ENCODE measurements around the gene CMIP.

The CMIP gene

DNA sequence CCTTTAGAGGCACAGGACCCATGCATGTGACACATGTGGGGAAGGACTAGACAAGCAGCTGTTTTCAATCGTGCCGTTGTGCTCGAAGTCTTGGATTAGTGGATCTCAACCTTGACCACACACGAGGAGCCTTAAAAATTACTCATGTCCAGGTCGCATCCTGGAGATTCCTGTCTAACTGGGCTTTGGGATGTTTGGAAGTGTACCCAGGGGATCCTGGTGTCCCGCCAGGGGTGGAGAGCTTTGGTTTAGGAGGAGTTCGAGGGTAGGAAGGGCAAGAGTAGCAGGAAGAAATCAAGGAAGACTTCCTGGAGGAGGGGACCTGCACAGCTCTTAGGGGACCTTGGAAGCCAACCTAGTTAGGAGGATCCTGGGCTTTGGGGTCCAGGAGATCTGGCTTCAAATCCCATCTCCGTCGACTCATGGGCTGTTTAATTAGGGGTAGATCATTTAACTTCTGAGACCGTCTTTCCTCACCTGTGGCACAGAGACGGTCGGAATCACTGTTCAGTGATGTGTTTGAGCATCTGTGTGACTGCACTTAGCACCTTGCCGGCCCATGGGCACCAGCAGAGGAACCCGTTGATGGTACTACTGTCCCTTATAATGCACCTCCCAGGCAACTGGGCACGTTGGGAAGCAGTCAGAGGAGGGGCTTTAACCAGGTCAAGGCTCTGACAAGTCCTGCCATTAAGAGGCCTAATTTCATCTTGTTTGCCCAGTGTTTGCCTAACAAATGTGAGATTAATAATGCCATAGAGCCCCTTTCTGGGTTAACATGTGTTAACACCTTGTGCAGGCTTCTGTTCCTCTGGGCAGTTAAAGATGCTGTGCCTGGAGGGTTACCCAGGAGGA is 232.5 kb downstream of the CMIP start:
- Histone ChIP-seq H3K36me3 (ENCODE audit: insufficient read depth, low read length) (no peaks in the 10 kb centered on the region), H2AFZ (ENCODE audit: low read length, unreplicated experiment) (no peak overlapping the region), H3K27me3 (ENCODE audit: insufficient read depth, low read length) (no peaks in the 10 kb centered on the region), H3K27ac (ENCODE audit: low read depth, low read length) (no peak overlapping the region), H3K4me3 (ENCODE audit: low read depth, low read length) (no peak overlapping the region), H3K79me2 (ENCODE audit: control insufficient read depth, insufficient read depth, low read length, unreplicated experiment) (no peaks in the 10 kb centered on the region), H3K4me1 (ENCODE audit: control insufficient read depth, insufficient read depth, low read length, unreplicated experiment) (no peaks in the 10 kb centered on the region)

DNA sequence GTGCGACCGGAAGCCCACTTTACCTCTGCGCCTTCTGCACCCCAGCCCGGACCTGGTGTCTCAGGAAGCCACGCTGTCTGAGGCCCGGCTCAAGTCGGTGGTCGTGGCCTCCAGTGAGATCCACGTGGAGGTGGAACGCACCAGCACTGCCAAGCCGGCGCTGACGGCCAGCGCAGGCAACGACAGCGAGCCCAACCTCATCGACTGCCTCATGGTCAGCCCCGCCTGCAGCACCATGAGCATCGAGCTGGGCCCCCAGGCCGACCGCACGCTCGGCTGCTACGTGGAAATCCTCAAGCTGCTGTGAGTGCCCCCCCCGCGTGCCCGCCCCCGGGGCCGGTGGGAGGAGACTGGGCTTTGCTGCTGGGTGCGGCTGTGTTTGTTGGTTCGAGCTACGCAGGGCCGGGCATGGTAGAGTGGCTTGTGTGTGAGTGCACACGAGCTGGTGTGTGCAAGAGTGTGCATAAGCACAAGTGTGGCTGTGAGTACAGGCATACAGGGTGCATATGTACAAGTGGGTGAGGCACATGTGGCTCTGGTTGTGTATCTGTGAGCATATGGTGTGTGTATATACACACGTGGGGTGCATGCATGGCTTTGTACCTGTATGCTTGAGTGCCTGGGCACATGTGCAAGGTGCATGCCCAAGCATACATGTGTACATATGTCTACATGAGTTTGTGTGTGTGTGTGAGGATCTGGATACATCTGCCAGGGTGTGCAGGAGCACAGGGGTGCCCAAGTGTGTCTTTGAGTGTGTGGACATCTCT is 233.9 kb downstream of the CMIP start:
- H3K4me1 ChIP-seq (ENCODE audit: control insufficient read depth, insufficient read depth, low read length, unreplicated experiment): no peaks in the 10 kb centered on the region
- no peaks in the 10 kb centered on the region for H3K27me3 ChIP-seq (ENCODE audit: insufficient read depth, low read length)
- H3K4me3 ChIP-seq (ENCODE audit: low read depth, low read length): no peak overlapping the region
- H3K27ac ChIP-seq (ENCODE audit: low read depth, low read length): no peak overlapping the region
- H3K79me2 ChIP-seq (ENCODE audit: control insufficient read depth, insufficient read depth, low read length, unreplicated experiment): no peaks in the 10 kb centered on the region
- H2AFZ ChIP-seq (ENCODE audit: low read length, unreplicated experiment): no peak overlapping the region
- H3K36me3 ChIP-seq (ENCODE audit: insufficient read depth, low read length): no peaks in the 10 kb centered on the region

DNA sequence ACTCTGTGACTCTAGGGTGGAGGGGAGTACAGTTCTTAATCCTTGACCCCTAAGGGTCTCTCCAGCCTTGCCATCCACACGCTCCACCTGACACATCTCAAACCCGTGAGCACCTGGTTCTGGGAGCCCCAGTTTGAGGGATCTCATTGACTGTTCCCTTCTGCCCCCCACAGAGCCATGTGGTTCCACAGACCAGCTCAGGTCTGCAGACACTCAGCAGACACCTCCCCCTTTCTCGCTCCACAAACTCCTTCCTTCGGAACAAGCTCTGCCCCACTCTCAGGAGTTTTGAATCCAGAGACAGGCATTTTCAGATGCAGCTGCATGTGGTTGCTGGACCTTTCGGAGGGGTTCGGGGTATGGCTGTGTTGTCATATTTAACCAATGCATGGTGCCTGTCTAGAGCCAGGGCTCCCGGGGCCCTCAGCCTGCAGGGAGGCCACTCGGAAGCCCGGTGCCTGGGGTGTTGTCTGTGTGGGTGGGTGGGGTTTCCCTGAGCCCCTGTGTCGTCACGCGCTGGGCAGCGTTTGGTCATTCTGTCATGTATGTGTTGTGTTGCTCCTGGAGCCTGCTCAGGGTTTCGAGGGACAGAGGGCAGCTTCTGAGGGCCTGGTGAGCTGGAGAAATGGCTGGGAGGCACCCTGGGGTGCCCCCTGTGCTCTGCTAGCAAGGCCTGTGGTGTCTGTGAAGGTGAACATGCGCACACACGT is 235.3 kb downstream of the CMIP start:
- Histone ChIP-seq H3K4me3 (ENCODE audit: low read depth, low read length) (no peak overlapping the region), H3K79me2 (ENCODE audit: control insufficient read depth, insufficient read depth, low read length, unreplicated experiment) (no peaks in the 10 kb centered on the region), H3K4me1 (ENCODE audit: control insufficient read depth, insufficient read depth, low read length, unreplicated experiment) (no peaks in the 10 kb centered on the region), H3K27ac (ENCODE audit: low read depth, low read length) (no peak overlapping the region), H3K27me3 (ENCODE audit: insufficient read depth, low read length) (no peaks in the 10 kb centered on the region), H2AFZ (ENCODE audit: low read length, unreplicated experiment) (no peak overlapping the region), H3K36me3 (ENCODE audit: insufficient read depth, low read length) (no peaks in the 10 kb centered on the region)

DNA sequence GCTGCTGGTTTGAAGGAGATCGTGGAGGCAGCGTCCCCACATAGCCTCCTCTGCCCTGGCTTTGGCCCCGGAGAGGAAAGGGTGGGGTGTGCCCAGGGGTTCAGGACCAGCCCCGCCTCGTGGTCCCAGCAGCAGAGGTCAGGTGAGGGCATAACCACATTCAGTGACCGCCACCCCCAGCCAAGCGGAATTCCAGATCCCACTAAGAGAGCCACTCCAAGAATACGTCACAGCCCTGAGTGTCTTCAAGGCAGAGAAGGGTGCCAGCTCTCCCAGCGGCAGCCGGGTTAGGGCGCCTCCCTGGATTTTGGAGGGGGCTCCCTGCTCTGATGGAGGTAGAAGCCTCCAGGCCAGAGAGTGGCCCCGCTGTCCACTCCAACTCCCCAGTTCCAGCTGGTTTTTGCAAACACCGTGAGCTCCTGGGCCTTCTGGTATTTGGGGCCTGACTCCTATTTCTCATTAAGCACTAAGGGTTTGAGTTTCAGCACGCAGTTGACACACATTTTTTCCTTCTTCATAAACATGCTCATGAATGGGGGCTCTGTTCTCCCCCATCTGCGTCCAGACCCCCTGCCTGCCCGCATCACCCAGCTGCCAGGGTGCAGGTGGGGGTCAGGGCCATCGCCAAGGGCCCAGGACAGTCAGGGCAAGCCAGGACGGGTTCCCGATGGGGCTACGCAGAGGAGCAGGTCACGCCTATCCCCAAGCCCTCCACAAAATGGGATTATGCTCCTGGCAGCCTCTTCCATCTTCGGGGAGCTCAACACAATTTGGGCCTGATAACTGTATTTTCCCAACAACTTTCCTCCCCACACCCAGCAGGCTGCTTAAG is 236.1 kb downstream of the CMIP start:
- Histone ChIP-seq H3K79me2 (ENCODE audit: control insufficient read depth, insufficient read depth, low read length, unreplicated experiment) (no peaks in the 10 kb centered on the region), H3K4me3 (ENCODE audit: low read depth, low read length) (no peak overlapping the region), H2AFZ (ENCODE audit: low read length, unreplicated experiment) (no peak overlapping the region), H3K27ac (ENCODE audit: low read depth, low read length) (no peak overlapping the region), H3K27me3 (ENCODE audit: insufficient read depth, low read length) (no peaks in the 10 kb centered on the region), H3K4me1 (ENCODE audit: control insufficient read depth, insufficient read depth, low read length, unreplicated experiment) (no peaks in the 10 kb centered on the region), H3K36me3 (ENCODE audit: insufficient read depth, low read length) (no peaks in the 10 kb centered on the region)

DNA sequence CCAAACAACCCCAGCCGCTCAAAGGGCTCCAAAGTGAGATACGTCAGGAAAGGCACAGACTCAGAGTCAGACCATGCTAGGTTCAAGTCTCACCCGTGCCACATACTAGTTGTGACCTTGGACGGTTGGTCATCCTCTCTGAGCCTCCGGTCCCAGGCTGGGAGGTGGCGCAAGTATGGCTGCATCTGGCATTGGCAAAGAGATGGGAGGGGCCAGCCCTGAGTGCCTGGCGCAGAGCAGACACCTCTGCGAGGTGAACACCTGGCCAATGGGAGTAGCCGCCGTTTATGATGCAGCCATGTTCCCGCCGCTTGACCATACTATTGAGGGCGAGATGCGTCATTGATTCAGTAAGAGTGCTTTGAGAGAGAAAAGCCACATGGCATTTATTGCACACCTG is 236.7 kb downstream of the CMIP start:
- Histone ChIP-seq H3K27me3 (ENCODE audit: insufficient read depth, low read length) (no peaks in the 10 kb centered on the region), H3K4me3 (ENCODE audit: low read depth, low read length) (no peak overlapping the region), H3K4me1 (ENCODE audit: control insufficient read depth, insufficient read depth, low read length, unreplicated experiment) (no peaks in the 10 kb centered on the region), H3K79me2 (ENCODE audit: control insufficient read depth, insufficient read depth, low read length, unreplicated experiment) (no peaks in the 10 kb centered on the region), H3K27ac (ENCODE audit: low read depth, low read length) (no peak overlapping the region), H3K36me3 (ENCODE audit: insufficient read depth, low read length) (no peaks in the 10 kb centered on the region), H2AFZ (ENCODE audit: low read length, unreplicated experiment) (no peak overlapping the region)

DNA sequence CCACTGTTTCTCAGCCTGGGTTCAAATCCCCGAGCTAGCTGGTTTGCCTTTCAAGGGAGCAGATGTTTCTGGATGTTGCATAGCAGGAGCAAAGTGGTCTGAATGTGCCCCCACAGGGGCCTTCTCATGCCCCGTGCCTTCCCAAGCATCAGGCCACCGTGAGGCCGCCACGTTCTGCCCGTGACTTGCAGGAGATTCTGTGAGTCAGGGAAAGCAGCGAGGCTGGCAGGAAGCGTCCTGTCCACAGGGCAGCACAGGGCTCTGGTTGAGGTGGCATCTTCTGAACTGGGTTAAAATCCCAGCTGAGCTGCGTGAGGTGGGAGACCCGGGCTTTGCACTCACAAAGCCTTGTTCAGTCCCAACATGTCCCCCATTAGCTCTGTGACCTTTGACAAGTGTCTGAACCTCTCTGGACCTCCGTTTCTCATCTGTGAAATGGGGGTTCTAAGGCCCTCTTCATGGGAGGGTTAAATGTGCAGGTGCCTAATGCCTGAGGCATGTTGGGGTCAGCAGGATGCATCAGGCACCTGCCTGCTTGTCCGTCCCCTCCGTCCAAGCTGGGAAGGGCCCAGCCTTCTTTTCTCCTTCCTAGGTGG is 239.7 kb downstream of the CMIP start:
- Histone ChIP-seq H2AFZ (ENCODE audit: low read length, unreplicated experiment) (no peak overlapping the region), H3K4me3 (ENCODE audit: low read depth, low read length) (no peak overlapping the region), H3K36me3 (ENCODE audit: insufficient read depth, low read length) (no peaks in the 10 kb centered on the region), H3K4me1 (ENCODE audit: control insufficient read depth, insufficient read depth, low read length, unreplicated experiment) (no peaks in the 10 kb centered on the region), H3K27me3 (ENCODE audit: insufficient read depth, low read length) (no peaks in the 10 kb centered on the region), H3K27ac (ENCODE audit: low read depth, low read length) (no peak overlapping the region), H3K79me2 (ENCODE audit: control insufficient read depth, insufficient read depth, low read length, unreplicated experiment) (no peaks in the 10 kb centered on the region)

DNA sequence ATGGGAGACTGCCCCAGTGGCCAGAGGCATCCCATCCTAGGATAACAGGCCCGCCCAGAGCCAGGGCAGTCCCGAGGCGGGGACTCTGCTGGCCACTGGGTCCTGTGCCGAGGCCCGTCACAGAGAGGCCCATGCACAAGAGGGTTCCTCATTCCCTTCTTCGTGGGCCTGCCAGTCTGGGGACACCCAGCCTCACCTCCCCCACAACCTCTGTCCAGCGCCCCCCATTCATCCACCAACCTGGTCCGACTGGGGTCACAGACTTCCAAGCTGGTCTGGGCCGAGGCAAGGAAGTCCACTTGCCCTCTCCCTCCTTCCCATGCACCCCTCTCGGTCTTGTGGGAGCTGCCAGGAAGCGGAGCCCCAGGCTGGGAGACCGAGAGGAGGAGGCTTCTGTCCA is 240.3 kb downstream of the CMIP start:
- no peak overlapping the region for H3K4me3 ChIP-seq (ENCODE audit: low read depth, low read length)
- no peaks in the 10 kb centered on the region for H3K79me2 ChIP-seq (ENCODE audit: control insufficient read depth, insufficient read depth, low read length, unreplicated experiment)
- no peaks in the 10 kb centered on the region for H3K27me3 ChIP-seq (ENCODE audit: insufficient read depth, low read length)
- no peak overlapping the region for H2AFZ ChIP-seq (ENCODE audit: low read length, unreplicated experiment)
- H3K36me3 ChIP-seq (ENCODE audit: insufficient read depth, low read length): no peaks in the 10 kb centered on the region
- H3K27ac ChIP-seq (ENCODE audit: low read depth, low read length): no peak overlapping the region
- H3K4me1 ChIP-seq (ENCODE audit: control insufficient read depth, insufficient read depth, low read length, unreplicated experiment): no peaks in the 10 kb centered on the region

DNA sequence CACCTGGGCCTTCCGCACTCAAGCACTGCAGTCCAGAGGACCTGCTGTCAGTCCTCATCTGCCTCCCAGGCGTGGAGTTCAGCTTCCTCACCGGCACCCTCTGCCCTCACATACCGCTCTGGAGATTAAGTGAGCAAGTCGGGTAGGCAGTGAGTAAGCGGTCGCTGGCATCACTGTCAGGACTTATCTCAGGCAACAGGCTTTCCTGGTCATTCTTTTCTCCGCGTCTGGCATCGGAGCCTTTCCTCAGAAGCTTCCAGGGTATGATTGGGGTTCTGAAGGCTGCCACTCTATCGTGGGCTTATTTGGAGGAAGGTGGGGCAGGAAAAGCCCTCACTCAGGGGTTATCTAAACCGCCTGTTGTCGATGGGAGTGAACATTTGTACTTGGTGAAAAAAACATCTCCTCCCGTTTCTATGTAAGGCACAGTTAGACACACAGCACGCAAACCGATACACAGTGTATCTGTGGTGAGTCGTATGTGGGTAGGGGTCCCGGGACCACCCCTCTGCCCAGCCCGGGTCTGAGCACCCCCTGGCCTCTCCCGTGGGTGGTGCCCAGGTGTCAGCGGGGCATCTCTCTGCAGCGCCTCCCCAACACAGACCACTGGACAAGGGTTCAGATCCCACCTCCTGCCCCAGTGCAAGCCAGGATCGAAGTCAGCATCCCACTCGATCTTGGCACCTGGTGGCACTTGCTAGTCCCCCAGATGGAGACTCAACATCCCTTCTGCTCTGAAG is 242.0 kb downstream of the CMIP start:
- H3K4me1 ChIP-seq (ENCODE audit: control insufficient read depth, insufficient read depth, low read length, unreplicated experiment): no peaks in the 10 kb centered on the region
- no peaks in the 10 kb centered on the region for H3K36me3 ChIP-seq (ENCODE audit: insufficient read depth, low read length)
- no peak overlapping the region for H3K27ac ChIP-seq (ENCODE audit: low read depth, low read length)
- H3K4me3 ChIP-seq (ENCODE audit: low read depth, low read length): no peak overlapping the region
- no peaks in the 10 kb centered on the region for H3K79me2 ChIP-seq (ENCODE audit: control insufficient read depth, insufficient read depth, low read length, unreplicated experiment)
- no peak overlapping the region for H2AFZ ChIP-seq (ENCODE audit: low read length, unreplicated experiment)
- no peaks in the 10 kb centered on the region for H3K27me3 ChIP-seq (ENCODE audit: insufficient read depth, low read length)

DNA sequence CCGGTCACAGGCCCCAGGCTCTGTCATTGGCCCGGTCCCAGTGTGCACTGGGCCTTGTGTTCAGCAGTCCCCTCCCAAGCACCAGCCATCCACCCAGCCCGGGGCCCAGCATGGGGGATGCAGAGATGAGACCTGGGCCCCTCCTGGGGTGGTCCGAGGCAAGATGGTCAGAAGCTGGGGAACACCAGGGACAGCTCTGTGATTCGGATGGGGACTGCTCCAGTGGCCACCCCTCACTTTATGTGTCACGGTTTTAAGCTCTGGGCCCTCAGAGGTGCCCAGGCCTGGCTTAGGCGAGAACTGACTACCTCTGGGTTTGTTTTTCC is 242.5 kb downstream of the CMIP start:
- Histone ChIP-seq H2AFZ (ENCODE audit: low read length, unreplicated experiment) (no peak overlapping the region), H3K4me1 (ENCODE audit: control insufficient read depth, insufficient read depth, low read length, unreplicated experiment) (no peaks in the 10 kb centered on the region), H3K36me3 (ENCODE audit: insufficient read depth, low read length) (no peaks in the 10 kb centered on the region), H3K4me3 (ENCODE audit: low read depth, low read length) (no peak overlapping the region), H3K27me3 (ENCODE audit: insufficient read depth, low read length) (no peaks in the 10 kb centered on the region), H3K27ac (ENCODE audit: low read depth, low read length) (no peak overlapping the region), H3K79me2 (ENCODE audit: control insufficient read depth, insufficient read depth, low read length, unreplicated experiment) (no peaks in the 10 kb centered on the region)

All from ACC112 (cell line).